ENCODE results near the gene SREBF2.

Gene SREBF2

DNA sequence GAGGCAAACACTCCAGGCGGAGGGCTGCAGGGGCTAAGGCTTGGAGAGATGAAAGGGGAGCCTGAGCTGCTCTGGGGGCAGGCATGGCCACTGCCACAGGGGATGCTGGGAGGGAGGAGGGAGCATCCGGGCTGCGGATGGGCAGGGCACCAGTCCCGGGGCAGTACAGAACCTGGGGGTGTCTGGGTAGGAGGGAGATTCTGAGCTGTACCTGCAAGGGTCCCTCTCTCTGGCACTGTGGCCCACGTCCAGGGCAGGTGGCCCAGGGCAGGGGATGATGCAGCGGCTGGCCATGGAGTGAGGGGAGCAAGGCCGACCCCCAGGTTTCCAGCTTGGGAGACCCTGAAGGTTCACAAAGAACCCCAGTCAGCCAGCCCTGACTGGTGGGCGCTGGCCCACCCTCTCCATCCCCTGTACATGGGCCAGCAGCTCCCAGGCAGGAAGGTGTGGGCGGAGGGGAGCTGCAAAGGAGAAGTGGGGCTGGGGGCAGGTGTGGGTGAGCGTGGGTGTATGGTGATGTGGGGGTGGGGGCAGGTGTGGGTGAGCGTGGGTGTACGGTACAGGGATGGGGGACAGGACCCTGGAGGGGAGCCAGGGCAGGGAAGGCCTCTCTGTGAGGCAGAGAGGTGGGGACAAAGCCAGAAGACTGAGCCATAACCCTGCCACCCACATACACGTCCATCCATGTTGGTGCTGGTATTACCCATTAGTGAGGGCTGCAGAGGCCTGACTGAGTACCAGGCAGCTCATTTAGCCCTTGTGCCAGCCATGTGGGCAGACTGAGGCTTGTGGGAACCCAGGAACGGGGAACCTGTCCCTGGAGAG, 95.9 kb downstream of the SREBF2 start:
- no peak for FAIRE-seq
- TF ChIP-seq POLR2A (IDR thresholded peaks at IDR 0.05; ENCODE audit: low read depth, low read length), result no peak
- no peak for DNase-seq (ENCODE audit: insufficient read length, low spot score)

DNA sequence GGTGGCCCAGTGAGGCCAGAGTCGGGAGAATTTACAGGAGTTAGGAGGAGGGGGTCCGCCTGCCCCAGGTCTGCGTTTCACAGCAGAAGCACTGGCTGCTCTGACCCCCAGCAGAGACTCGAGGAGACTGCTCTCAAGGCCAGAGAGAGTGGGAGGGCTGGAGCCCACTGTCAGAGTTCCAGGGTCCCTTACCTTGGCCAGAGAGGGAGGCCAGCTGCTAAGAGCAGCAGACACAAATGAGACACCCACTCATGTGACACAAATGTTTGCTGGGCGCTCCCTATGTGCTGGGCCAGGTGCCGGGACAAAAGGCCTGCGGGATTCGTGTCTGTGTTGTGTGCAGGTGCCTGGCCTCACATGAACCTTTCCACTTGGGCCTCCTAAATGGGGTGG, 96.5 kb downstream of the SREBF2 start:
- TF ChIP-seq POLR2A (IDR thresholded peaks at IDR 0.05; ENCODE audit: low read depth, low read length), result no peak

DNA sequence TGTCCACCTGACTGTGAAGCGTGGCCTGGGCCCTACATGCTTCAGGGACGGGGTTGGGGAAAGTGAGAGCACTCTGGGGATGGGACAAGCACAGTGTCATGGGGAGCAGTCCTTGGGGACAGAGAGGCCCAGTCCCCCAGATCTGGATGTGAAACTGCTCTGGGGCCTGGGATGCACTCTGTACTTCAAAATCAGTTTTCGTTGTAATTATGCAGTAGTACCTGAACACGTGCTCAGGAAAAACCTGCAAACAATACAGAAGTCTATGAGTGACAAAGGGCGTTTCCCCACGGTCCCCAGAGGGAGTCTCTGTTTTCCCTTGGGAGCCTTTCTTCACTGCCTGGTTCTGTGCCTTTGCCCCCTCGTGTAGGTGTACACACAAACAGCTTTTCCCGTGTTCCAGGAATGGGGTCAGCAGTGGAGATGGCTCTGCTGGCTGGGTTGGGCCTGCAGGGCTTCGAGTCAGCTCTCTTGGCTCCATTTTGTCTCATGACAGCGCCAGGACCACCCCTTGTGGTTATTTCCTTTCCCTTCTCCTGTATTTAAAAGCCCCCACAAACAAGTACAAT, 98.9 kb downstream of the SREBF2 start:
- TF ChIP-seq POLR2A (IDR thresholded peaks at IDR 0.05; ENCODE audit: low read depth, low read length), result no peak
- FAIRE-seq, result no peak
- no peak for DNase-seq (ENCODE audit: insufficient read length, low spot score)

More for the DNA sequence above, 96.5 kb downstream of the SREBF2 start:
- FAIRE-seq (no peak), DNase-seq (ENCODE audit: insufficient read length, low spot score) (no peak)

GRCh38 chr22:41932353-41932752, 99.4 kb downstream of the SREBF2 start:
- no peak for FAIRE-seq
- DNase-seq (ENCODE audit: insufficient read length, low spot score), result no peak
- TF ChIP-seq POLR2A (IDR thresholded peaks at IDR 0.05; ENCODE audit: low read depth, low read length), result no peak

GRCh38 chr22:41933411-41934177, 100.7 kb downstream of the SREBF2 start:
- no peak for TF ChIP-seq POLR2A (IDR thresholded peaks at IDR 0.05; ENCODE audit: low read depth, low read length)
- DNase-seq (ENCODE audit: insufficient read length, low spot score), result no peak
- no peak for FAIRE-seq

DNA sequence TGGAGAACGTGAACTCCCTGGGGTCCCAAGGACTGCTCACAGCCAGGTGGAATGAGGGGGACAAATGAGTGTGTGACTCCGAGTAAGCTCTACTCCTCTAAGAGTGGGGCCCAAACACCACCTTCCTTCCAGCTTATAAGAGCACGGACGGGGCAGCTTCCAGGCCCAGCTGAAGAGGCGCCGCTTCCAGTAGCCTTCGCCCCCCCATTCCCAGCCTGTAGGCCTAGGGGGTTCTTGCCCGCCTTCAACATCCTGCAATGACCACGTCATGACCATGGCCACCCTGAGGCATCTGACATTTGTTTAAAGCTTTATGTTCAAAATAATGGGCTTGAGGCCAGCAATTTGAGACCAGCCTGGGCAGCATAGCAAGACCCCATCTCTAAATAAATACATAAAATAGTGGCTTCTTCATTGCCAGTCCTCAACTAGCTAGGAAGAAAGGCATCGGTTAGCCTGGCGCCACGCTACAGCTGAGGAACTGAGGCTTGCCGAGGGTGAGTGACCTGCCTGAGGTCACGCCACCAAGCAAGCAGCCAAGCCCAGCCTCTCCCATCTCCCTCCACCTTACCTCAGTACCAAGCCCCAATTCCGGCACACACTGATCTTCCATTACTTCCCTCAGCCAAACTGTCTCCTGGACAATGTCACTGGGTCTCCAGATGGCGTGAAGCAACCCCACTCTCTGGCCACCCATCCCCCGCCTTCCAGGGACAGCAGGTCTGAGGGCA, 101.5 kb downstream of the SREBF2 start:
- FAIRE-seq (no peak), DNase-seq (ENCODE audit: insufficient read length, low spot score) (no peak)
- no peak for TF ChIP-seq POLR2A (IDR thresholded peaks at IDR 0.05; ENCODE audit: low read depth, low read length)

DNA sequence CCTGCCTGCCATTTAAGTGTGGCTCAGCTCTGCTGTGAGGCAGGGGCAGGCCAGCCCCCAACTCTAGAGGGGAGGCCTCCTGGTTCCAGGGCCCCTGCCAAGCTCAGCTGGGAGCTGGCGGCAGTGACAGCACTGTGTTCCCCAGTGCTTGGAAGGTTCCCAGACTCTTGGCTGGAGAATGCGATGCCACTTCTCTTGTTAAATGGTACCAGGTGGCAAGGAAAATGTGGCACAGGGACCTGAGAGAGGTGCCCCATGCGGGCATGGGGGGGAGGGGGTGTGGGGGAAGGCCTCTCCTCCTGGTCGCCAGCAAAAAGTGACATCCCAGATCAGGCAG, 102.1 kb downstream of the SREBF2 start:
- no peak for TF ChIP-seq POLR2A (IDR thresholded peaks at IDR 0.05; ENCODE audit: low read depth, low read length)
- FAIRE-seq (no peak), DNase-seq (ENCODE audit: insufficient read length, low spot score) (no peak)

DNA sequence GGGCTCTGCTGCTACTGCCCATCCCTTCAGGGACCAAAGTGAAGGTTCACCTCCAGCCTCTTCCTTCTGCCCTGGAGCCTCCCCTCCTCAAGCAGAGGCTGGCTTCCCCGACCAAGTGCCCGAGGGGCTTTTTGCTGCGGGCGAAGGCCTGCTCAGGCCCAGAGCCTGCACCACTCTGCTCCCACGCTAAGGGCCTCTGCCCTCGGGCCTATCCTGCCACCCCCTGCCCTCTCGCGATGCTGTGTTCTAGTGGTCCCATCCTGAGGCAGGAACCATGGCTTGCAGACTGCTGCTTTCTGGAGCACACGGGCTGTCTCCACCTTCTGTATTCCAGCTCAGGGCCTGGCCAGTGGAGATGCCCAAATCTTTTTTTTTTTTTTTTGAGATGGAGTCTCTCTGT, 102.6 kb downstream of the SREBF2 start:
- no peak for TF ChIP-seq POLR2A (IDR thresholded peaks at IDR 0.05; ENCODE audit: low read depth, low read length)
- FAIRE-seq, result no peak
- no peak for DNase-seq (ENCODE audit: insufficient read length, low spot score)

GRCh38 chr22:41936894-41937169, 103.9 kb downstream of the SREBF2 start:
- FAIRE-seq (no peak), DNase-seq (ENCODE audit: insufficient read length, low spot score) (no peak)
- no peak for TF ChIP-seq POLR2A (IDR thresholded peaks at IDR 0.05; ENCODE audit: low read depth, low read length)

DNA sequence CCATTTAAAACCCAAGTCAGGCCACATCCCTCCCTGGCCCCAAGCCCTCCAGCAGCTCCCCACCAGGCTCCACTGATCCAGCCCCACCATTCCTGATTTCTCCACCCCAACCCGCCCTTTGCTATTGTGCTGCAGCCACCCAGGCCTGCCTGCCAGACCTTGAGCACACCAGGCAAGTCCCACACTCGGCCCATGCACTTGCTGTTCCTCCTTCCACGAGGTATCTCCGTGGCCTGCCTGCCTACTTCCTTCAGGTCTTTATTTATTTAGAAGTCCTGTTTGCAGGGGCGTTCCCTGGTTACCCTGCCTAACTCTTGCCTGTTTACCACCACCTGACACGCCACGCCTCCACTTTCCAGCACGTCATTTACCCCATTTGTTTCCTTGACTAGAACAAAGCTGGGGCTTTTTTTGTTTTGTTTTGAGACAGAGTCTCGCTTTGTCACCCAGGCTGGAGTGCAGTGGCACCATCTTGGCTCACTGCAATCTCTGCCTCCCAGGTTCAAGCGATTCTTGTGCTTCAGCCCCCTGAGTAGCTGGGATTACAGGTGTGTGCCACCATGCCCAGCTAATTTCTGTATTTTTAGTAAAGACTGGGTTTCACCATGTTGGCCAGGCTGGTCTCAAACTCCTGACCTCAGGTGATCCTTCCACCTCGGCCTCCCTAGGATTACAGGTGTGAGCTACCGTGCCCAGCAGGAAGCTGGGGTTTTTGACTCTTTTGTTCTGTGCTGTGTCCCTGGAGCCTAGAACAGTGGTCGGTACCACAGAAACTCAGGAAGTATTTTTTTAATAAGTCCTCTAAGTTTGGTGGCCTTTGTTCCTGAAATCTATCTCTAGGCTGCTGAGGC, 107.3 kb downstream of the SREBF2 start:
- no peak for DNase-seq (ENCODE audit: insufficient read length, low spot score)
- no peak for TF ChIP-seq POLR2A (IDR thresholded peaks at IDR 0.05; ENCODE audit: low read depth, low read length)
- no peak for FAIRE-seq

- FAIRE-seq, result peak; percentile 80
- peak; percentile 55 for DNase-seq (ENCODE audit: insufficient read length, low spot score)
- TF ChIP-seq POLR2A (IDR thresholded peaks at IDR 0.05; ENCODE audit: low read depth, low read length), result no peak
These were observed 108.2 kb downstream of the SREBF2 start for GRCh38 chr22:41940832-41941765.

- no peak for TF ChIP-seq POLR2A (IDR thresholded peaks at IDR 0.05; ENCODE audit: low read depth, low read length)
- no peak for FAIRE-seq
- DNase-seq (ENCODE audit: insufficient read length, low spot score), result no peak
These were observed 110.8 kb downstream of the SREBF2 start for GRCh38 chr22:41943661-41944209.

All from H54 (cell line).